ENCODE data around the gene DCAF10. TPM values are rescaled to one million over a fixed set of nuclear protein-coding genes. Genes with fewer than 3 reads are reported as not detected.

Gene DCAF10
- total RNA-seq, 1 experiment from 2014 or later = 11.8 TPM

GRCh38 chr9:37914154-37914551 lies 113.6 kb downstream of the DCAF10 start:
- Histone ChIP-seq H3K4me1 (ENCODE audit: insufficient read depth, low read length) (peaks cover 3% of the 10 kb centered on the region), H3K27me3 (ENCODE audit: low read length) (no peaks in the 10 kb centered on the region), H3K4me3 (ENCODE audit: low read length) (no peak overlapping the region), H3K9me3 (ENCODE audit: low read length) (no peaks in the 10 kb centered on the region), H2AFZ (ENCODE audit: low read length) (no peak overlapping the region), H3K9ac (ENCODE audit: low read length) (no peak overlapping the region), H3K79me2 (ENCODE audit: low read length) (no peaks in the 10 kb centered on the region), H3K4me2 (ENCODE audit: low read length) (no peak overlapping the region), H4K20me1 (ENCODE audit: low read length) (no peaks in the 10 kb centered on the region), H3K27ac (ENCODE audit: low read length) (peak overlapping the region; percentile 52), H3F3A (ENCODE audit: low read length, unreplicated experiment) (no peaks in the 10 kb centered on the region), H3K36me3 (ENCODE audit: low read depth, low read length) (peaks cover 3% of the 10 kb centered on the region), H3K9me2 (replicated peaks; ENCODE audit: low read length) (no peaks in the 10 kb centered on the region)
- no peak for DNase-seq
- intact Hi-C loops (cut with micrococcal nuclease) = loop anchor here (5.0 kb wide), 2 partner anchors 103 to 173 kb away; no protein-coding TSS in a partner anchor
- ATAC-seq = no peak
- CTCF ChIA-PET = interaction anchor here (0.6 to 1.2 kb wide), 3 partner anchors 105 to 350 kb away, joined by 3 to 19 read pairs (median 3); no protein-coding TSS in a partner anchor
- POLR2A ChIA-PET (ENCODE audit: unreplicated experiment) = interaction anchor here (0.5 kb wide), 1 partner anchor 36 kb away, joined by 6 read pairs; no protein-coding TSS in a partner anchor
- BruUV-seq (replicated peaks) = no TSS peak
- TF ChIP-seq, protein P1, sequence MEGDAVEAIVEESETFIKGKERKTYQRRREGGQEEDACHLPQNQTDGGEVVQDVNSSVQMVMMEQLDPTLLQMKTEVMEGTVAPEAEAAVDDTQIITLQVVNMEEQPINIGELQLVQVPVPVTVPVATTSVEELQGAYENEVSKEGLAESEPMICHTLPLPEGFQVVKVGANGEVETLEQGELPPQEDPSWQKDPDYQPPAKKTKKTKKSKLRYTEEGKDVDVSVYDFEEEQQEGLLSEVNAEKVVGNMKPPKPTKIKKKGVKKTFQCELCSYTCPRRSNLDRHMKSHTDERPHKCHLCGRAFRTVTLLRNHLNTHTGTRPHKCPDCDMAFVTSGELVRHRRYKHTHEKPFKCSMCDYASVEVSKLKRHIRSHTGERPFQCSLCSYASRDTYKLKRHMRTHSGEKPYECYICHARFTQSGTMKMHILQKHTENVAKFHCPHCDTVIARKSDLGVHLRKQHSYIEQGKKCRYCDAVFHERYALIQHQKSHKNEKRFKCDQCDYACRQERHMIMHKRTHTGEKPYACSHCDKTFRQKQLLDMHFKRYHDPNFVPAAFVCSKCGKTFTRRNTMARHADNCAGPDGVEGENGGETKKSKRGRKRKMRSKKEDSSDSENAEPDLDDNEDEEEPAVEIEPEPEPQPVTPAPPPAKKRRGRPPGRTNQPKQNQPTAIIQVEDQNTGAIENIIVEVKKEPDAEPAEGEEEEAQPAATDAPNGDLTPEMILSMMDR (conservative IDR thresholded peaks at IDR 0.05; ENCODE audit: low read depth, low read length) = no peak
- TF ChIP-seq EZH2phosphoT487 (IDR thresholded peaks at IDR 0.05; ENCODE audit: borderline replicate concordance, low read length) (no peak), EZH2 (IDR thresholded peaks at IDR 0.05; ENCODE audit: low read length, unreplicated experiment) (no peak)

- DNase-seq = no peak
- no peaks in the 10 kb centered on the region for H4K20me1 ChIP-seq (ENCODE audit: low read length)
- no peaks in the 10 kb centered on the region for H3F3A ChIP-seq (ENCODE audit: low read length, unreplicated experiment)
- ATAC-seq = no peak
- H2AFZ ChIP-seq (ENCODE audit: low read length) = no peak overlapping the region
- TF ChIP-seq, protein P1 (conservative IDR thresholded peaks at IDR 0.05; ENCODE audit: low read depth, low read length) = no peak
- TF ChIP-seq EZH2 (IDR thresholded peaks at IDR 0.05; ENCODE audit: low read length, unreplicated experiment) (no peak), EZH2phosphoT487 (IDR thresholded peaks at IDR 0.05; ENCODE audit: borderline replicate concordance, low read length) (no peak)
- ChIA-PET CTCF (interaction anchor here (0.9 kb wide), 1 partner anchor 104 kb away, joined by 3 read pairs; no protein-coding TSS in a partner anchor), POLR2A (ENCODE audit: unreplicated experiment) (interaction anchor here (0.7 kb wide), 1 partner anchor 152 kb away, joined by 3 read pairs; no protein-coding TSS in a partner anchor)
- H3K4me1 ChIP-seq (ENCODE audit: insufficient read depth, low read length) = no peaks in the 10 kb centered on the region
- no TSS peak for BruUV-seq (replicated peaks)
- no peaks in the 10 kb centered on the region for H3K79me2 ChIP-seq (ENCODE audit: low read length)
- no peak overlapping the region for H3K9ac ChIP-seq (ENCODE audit: low read length)
- 0 out of 2 replicates have a peak overlapping the region, but pooled peaks have one; percentile 25 for H3K27ac ChIP-seq (ENCODE audit: low read length)
- H3K9me3 ChIP-seq (ENCODE audit: low read length) = no peaks in the 10 kb centered on the region
- intact Hi-C loops (cut with micrococcal nuclease) = loop anchor here (5.0 kb wide), 2 partner anchors 102 to 172 kb away; no protein-coding TSS in a partner anchor
- no peaks in the 10 kb centered on the region for H3K27me3 ChIP-seq (ENCODE audit: low read length)
- H3K36me3 ChIP-seq (ENCODE audit: low read depth, low read length) = peaks cover 3% of the 10 kb centered on the region
- H3K4me3 ChIP-seq (ENCODE audit: low read length) = no peak overlapping the region
- no peaks in the 10 kb centered on the region for H3K9me2 ChIP-seq (replicated peaks; ENCODE audit: low read length)
- H3K4me2 ChIP-seq (ENCODE audit: low read length) = no peak overlapping the region
These were observed 114.2 kb downstream of the DCAF10 start for GRCh38 chr9:37914701-37915358.
